GM21381 (cell line): Measurements from ENCODE around the gene SLC2A10.

Experiments used
- ATAC-seq: cut with Tn5 transposase; IDR thresholded peaks from one replicate; pipeline ENCODE4 v1.9.1; 2021; ENCODE audit warnings: mild to moderate bottlenecking, moderate library complexity; ENCODE audit not compliant: unreplicated experiment

Gene SLC2A10

DNA sequence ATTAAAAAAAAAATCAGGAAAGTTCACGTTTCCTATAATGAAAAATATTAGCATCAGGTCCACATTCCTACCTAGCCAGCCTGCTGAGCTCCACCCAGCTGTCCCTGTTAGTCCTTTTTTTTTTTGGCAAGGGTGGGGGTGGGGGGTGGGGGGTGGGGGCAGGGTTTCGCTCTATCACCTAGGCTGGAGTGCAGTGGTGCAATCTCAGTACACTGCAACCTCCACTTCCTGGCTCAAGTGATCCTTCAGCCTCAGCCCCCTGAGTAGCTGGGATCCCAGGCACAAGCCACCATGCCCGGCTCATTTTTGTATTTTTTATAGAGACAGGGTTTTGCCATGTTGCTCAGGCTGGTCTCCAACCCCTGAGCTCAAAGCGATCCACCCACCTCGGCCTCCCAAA is 7.5 kb upstream of the SLC2A10 start:
- no peak for ATAC-seq

DNA sequence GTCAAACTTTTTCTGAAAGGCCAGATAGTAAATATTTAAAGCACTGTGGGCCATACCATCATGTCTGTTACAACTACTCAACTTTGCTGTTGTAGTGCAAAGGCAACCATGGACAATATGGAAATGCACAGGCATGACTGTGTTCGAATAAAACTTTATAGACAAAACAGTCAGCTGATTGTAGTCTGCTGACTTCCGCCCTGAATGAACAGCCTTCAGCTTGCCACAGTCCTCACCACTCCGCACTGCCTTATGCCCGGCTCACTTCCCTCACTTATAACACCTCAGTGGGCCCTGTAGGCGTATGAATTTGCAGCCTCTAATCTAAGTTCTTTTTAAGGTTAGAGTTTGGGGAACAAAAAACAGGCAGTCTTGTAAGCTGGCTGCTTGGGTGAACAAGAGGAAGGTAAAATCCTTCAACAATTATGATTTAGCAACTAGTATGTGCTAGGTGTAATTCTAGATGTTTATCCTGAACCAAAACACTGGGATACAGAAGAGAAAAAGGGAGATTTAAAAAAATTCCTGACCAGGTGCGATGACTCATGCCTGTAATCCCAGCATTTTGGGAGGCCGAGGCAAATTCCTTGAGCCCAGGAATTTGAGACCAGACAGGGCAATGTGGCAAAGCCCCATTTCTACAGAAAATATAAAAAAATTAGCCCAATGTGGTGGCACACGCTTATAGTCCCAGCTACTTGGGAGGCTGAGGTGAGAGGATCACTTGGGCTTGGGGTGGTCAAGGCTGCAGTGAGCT is 6.8 kb upstream of the SLC2A10 start:
- ATAC-seq, result no peak

DNA sequence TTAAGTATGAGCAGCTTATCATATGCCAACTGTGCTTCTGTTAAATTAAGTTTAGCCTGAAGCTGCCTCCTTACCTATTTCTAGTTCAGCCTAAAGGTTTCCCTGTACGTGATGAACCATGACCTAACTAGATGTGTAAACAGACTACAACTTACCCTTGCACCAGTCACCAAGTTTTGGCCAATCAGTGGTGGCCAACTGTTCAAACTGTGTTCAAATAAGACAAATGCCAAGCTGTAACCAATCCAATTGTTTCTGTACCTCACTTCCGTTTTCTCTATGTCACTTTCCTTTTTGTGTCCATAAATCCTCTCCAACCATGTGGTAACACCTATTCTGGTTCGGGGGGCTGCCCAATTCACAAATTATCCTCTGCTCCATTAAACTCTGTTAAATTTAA is 6.0 kb upstream of the SLC2A10 start:
- no peak for ATAC-seq

DNA sequence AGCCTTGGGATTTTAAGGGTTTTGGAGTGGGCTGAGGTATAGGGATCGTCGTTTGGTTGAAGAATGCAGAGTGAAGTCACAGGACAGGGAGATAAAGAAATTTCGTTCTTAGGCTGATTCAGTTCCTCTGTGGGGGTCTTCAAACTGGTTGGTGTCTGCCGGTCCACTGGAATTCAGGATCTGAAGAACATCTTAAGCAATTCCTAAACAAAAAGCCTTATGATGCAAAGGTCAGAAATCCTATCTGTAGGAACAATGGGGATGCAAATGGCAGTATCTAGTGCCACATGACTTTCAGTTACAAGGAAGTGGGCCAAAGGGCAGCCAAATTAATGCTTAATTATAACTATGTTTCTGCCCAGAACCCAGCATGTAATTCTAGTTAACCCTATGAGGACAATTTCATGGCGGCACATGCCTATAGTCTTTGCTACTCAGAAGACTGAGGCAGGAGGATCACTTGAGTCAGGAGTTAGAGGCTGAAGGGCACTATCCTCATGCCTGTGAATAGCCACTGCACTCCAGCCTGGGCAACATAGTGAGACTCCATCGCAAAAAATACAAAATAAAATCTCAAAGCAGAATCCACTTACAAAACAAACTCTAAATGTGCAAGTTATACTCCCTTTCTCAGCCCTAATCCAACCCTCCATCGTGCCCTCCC is 4.6 kb upstream of the SLC2A10 start:
- no peak for ATAC-seq

DNA sequence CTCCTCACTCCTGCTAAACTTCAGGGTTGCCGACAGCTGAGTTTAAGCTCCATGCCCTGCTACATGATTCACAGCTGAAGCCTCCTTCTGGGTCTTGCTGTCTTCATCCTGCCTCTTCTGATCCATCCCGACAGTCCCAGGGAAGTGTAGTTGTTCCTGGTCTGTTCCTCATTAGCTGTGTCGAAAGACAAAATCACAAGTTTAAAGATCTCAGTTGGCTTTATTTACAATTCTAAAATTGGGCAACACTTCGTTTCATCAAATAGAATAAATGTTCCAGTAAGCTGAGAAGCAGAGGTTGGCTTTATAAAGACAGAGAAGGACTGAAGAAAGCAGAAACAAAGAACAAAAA is 4.1 kb upstream of the SLC2A10 start:
- ATAC-seq, result no peak

DNA sequence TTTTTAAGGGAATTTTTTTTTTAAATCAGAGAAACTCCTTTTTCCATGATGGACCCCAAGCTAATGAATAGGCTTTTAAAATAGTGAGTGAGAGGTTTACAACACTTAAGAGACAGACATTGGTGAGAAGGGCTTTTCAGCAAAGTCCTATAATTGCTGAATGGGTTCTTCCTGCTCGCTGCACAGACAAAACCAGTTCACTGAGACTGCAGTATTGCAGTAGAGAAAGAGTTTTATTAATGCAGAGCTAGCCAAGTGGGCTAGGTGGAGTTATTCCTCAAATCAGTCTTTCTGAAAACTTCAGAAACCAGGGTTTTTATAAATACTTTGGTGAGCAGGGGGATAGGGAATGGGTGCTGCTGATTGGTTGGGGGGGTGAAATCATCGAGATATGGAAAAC is 3.2 kb upstream of the SLC2A10 start:
- ATAC-seq, result no peak

DNA sequence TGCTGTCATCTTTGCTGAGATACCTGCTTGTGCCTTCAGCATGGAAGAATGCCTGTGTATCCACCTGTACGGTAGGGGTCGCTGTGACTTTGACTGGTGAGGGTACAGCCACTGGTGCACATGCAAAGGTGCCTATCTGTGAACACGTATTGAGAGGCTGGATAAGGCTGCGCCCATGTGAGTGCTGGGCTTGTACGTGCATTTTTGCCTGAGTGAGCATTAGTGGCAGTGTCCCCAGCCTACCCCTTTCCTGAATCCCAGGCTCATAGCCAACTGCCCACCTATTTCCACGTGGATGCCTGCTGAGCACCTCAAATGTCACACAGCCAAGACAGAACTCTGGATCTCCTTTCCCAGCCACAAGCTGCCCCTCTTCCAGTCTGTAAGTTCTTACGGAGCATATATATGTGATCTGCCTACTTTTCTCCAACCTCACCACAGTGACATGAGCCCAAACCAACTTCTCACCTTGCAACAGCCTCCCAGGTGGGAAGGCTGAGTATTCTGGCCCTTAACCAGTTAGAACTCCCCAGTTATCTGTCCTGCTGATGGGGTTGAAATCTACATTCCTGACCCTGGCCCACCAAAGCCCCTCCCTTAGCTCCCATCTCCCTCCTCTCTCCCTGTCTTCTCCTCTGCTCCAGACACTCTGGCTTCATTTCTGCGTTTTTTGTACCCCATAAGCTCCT is 1.1 kb upstream of the SLC2A10 start:
- no peak for ATAC-seq

DNA sequence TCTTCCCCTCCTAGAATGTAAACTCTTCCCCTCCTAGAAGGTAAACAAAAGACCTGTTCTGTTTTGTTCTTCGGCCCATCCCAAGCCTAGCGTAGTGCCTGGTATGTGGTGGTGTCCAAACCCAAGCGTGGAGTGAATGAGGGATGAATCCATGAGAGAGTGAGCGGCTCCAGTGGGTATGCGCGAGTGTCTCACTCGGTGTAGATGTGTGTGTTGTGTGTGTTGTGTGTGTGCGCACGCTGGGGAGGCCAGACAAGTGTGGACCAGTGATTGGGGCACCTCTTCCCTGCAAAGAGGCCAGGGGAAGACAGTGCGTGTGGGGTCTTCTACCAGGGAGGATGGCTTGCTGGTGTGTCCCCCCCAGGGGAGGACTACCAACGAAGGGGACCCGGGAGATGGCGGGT is 392 bp upstream of the SLC2A10 start:
- no peak for ATAC-seq

DNA sequence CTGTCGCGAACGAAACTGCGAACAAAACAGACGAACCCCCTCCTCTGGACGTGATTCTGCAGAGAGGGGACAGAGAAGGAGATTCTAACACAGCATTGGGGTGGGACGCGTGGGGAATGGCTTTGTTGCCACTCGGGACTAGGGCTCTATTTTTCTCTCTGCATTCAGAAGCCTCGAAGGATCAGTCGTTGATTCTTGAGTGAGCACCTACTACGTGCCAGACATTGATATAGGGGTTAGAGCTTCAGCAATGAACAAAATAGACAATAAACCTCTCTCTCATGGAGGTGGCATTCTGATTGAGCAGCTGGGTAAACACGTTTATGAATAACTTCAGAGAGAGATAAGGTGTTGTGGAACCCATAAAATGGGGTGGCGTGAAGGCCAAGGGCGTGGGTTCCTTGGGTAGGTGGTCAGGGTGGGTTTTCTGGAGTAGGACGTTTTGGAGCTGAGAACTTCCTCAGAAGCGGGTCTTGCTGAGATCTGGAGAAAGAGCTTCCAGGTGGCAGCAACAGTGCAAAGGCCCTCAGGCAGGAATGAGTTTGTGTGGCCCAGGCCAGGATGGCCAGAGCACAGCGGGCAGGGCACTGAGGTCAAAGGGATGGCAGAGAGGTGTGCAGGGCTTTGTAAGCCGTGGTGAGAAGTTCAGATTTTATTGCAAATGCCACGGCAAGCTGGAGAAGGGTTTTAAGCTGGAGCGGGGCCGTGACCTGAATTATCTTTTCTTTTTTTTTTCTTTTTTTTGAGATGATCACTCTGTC is 884 bp downstream of the SLC2A10 start:
- no peak for ATAC-seq

GRCh38 chr20:46712056-46712636 is 2.7 kb downstream of the SLC2A10 start:
- no peak for ATAC-seq

DNA sequence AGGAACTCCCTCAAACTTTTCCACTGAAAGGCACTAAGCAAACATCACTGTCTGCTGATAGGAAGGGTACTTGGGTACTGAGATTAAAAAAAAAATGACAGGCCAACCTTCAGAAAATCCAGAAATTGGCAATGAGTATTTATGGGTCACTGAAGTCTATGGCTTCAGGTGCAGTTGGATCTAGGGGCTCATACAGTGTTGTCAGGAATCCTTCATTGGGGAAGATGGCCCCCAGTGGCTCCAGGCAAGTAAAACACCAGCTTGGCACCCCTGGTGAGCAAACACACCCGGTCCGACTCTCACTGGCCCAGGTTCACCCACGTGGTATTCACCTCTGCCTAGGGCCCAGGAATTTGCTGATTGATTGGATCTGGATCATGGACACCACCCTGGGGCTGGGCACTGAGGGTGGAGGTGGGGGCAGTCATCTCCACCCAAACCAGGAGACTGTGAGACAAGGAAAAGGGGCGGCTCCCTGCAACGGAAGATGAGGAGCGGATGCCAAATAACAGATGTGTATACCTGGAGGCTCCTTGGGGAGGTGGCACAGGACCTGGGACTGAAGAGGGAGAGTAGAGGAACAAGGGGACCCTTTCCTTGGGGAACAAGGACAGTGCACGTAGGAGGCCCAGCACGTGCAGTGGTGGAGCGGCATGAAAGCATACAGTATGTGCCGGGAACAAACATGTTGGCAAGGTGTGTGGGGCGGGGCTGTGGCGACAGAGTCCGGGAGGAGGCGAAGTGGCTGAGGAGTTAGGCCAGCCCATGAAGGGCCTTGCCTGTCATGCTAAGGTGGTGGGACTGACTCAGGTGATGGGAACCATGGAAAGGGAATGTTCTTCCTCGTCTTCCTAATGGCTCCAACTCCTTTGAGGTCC is 4.7 kb downstream of the SLC2A10 start:
- no peak for ATAC-seq

- no peak for ATAC-seq
These were observed 5.9 kb downstream of the SLC2A10 start for GRCh38 chr20:46715292-46715756.

DNA sequence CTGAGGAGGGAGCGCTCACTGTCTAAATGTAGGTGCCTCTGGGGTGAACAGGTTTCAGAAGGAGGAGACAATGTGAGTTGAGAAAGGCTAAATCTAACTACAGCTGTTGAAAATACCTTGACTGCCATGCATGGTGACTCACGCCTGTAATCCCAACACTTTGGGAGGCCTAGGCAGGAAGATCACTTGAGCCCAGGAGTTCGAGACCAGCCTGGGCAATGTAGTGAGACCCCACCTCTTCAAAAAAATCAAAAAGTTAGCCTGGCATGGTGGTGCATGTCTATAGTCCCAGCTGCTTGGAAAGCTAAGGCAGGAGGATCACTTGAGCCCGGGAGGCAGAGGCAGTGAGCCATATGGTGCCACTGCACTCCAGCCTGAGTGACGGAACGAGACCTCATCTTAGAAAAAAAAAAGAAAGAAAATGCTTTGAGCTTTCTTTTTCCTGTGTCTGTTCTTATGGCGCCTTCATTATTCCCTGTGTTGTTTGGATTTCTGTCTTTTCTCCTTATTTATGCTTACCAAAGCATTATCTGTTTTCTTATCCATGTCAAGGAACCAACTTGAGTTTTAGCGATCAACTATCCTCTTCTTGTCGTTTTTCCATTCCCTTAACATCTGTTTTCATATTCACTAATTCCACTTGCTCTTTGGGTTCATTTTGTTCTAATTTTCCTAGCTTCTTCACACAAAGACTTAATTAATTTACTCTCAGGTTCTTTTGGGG is 8.5 kb downstream of the SLC2A10 start:
- ATAC-seq, result no peak

DNA sequence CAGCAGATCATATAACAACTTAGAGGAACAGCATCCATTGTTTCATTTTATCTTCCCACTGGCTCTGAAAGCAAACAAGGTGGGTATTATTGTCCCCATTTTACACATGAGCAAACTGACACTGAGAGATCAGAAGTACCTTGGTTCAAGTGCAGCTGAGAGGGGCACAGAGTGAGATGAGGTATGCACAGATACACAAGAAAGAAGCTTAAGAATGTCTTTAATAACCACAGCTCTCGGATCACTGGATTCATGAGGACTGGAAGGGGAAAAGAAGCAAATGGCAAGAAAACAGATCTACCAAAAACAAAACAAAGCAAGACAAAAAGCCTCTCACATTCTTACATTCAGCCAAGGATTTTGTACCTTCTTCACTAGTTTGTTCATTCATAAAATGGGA is 10.6 kb downstream of the SLC2A10 start:
- no peak for ATAC-seq

GRCh38 chr20:46720776-46721425 is 11.5 kb downstream of the SLC2A10 start:
- ATAC-seq, result no peak

GRCh38 chr20:46721476-46721875 is 12.0 kb downstream of the SLC2A10 start:
- ATAC-seq, result no peak

- no peak for ATAC-seq
These were observed 13.0 kb downstream of the SLC2A10 start for GRCh38 chr20:46722450-46722849.

- no peak for ATAC-seq
These were observed 13.6 kb downstream of the SLC2A10 start for GRCh38 chr20:46723039-46723438.
